H1 (cell line): ENCODE data around the gene BRD4. TPM values are rescaled to one million over a fixed set of nuclear protein-coding genes. Genes with fewer than 3 reads are reported as not detected.

ENCODE experiments used
- CREB1 ChIP-seq: IDR thresholded peaks from 2 replicates; pipeline ENCODE4 v1.6.1; 2012; ENCODE audit warnings: inconsistent platforms
- CTCF ChIP-seq, 3 experiments: IDR thresholded peaks; 1 replicate in 2 of 3; 2 replicates in 1 of 3; pipeline versions ENCODE4 v1.5.1 to v1.6.1; 2011; ENCODE audit warnings: low read length in 3 of 3, mild to moderate bottlenecking in 3 of 3, inconsistent platforms in 2 of 3, low read depth in 1 of 3, moderate library complexity in 1 of 3; ENCODE audit not compliant: insufficient read depth in 1 of 3; ENCODE audit errors: control extremely low read depth in 1 of 3
- EGR1 ChIP-seq: IDR thresholded peaks from 2 replicates; pipeline ENCODE4 v1.6.1; 2011; ENCODE audit warnings: low read depth, low read length, borderline replicate concordance
- NANOG ChIP-seq: IDR thresholded peaks from 2 replicates; pipeline ENCODE4 v1.6.1; 2011; ENCODE audit warnings: low read length, low read depth, mild to moderate bottlenecking, inconsistent platforms; ENCODE audit not compliant: insufficient read depth, poor library complexity, severe bottlenecking
- RBBP5 ChIP-seq: IDR thresholded peaks from 2 replicates; pipeline ENCODE4 v1.7.1; 2012; ENCODE audit warnings: low read depth, mild to moderate bottlenecking, inconsistent platforms, low read length, moderate library complexity, borderline replicate concordance
- RNF2 ChIP-seq: fragments of 200-900, 300-1000 bp; sonication (generic); IDR thresholded peaks from 2 replicates; pipeline ENCODE4 v1.7.1; 2016; ENCODE audit warnings: borderline replicate concordance, low read depth, mild to moderate bottlenecking, antibody characterized with exemption, low read length; ENCODE audit not compliant: poor library complexity, severe bottlenecking; ENCODE audit errors: missing control alignments
- polyA plus RNA-seq, 7 experiments: library from polyadenylated mRNA; depleted of rRNA in 3 of 7; stranded (reverse) in 5 of 7; unstranded in 2 of 7; fragments of >200 nt in 5 of 7; fragments of 200-250 nt in 2 of 7; gene quantifications; 1 replicate in 5 of 7; 2 replicates in 1 of 7; 4 replicates in 1 of 7; pipeline versions ENCODE4 v1.2.1 to v1.2.3, GENCODE V29; 2011 to 2013; ENCODE audit warnings: missing spikeins in 2 of 7, mixed read lengths in 2 of 7
- total RNA-seq: library from RNA; stranded (reverse); fragmentation: NEBNext Ultra II Directional; extraction: Animal tissue kit (Norgen Biotek cat#: 25700); gene quantifications from 2 replicates; pipeline ENCODE4 v1.2.1, GENCODE V29; 2021

BRD4 gene
- total and polyA plus RNA-seq, 2 of the 8 experiments (the other 6 are each of a cell fraction or from before 2014, with no cell fraction given), result 14.1 to 146 TPM

- TF ChIP-seq CTCF (IDR thresholded peaks at IDR 0.05; ENCODE audit: control extremely low read depth in 1 of 3, insufficient read depth in 1 of 3, low read depth in 1 of 3, low read length in 3 of 3) (no peak), CREB1 (no peak), NANOG (no peak), RBBP5 (no peak), RNF2 (no peak), EGR1 (no peak)
Measured at GRCh38 chr19:15340086-15340485, 7.7 kb upstream of the BRD4 start (continued).
